OCI-LY3 (cell line): Measurements from ENCODE around the gene EXOC3L2.

Experiments used
- CTCF ChIP-seq: fragments of 200-600, 300-600 bp; sonication (generic); IDR thresholded peaks from 2 replicates; pipeline ENCODE4 v1.5.1; 2014; ENCODE audit warnings: antibody characterized with exemption, low read length, low read depth
- EZH2phosphoT487 ChIP-seq: fragments of 200-600 bp; shearing (Covaris generic); IDR thresholded peaks from 2 replicates; pipeline ENCODE4 v1.6.1; 2018; ENCODE audit warnings: antibody characterized with exemption, mixed run types, low read depth

- TF ChIP-seq CTCF = no peak
- no peak for TF ChIP-seq EZH2phosphoT487
Observed at GRCh38 chr19:45217193-45217956, 27.8 kb downstream of the EXOC3L2 start.
